ENCODE data around the gene GPC5. TPM values are rescaled to one million over a fixed set of nuclear protein-coding genes. Genes with fewer than 3 reads are reported as not detected.

GPC5 gene
- total RNA-seq, 2 donors from 2014 or later: not detected

GRCh38 chr13:92413452-92413851, 1015.0 kb downstream of the GPC5 start:
- no peaks in the 10 kb centered on the region for H3K27me3 ChIP-seq
- H3K36me3 ChIP-seq (replicated peaks in 1 of 2; ENCODE audit: insufficient read depth in 1 of 2, low read depth in 2 of 2): no peaks in the 10 kb centered on the region
- TF ChIP-seq POLR2A (IDR thresholded peaks at IDR 0.05): no peak
- no peak overlapping the region for H3K4me3 ChIP-seq
- no peak for ATAC-seq
- 40 to 45% methylated on average over 3 of the region's 3 CpGs for WGBS, 2 donors
- H3K9me3 ChIP-seq: no peaks in the 10 kb centered on the region
- H3K27ac ChIP-seq: no peak overlapping the region
- DNase-seq: no peak
- H3K4me1 ChIP-seq: no peaks in the 10 kb centered on the region
- intact Hi-C loops (cut with DNase I): no loop called here

- Histone ChIP-seq H3K36me3 (replicated peaks in 1 of 2; ENCODE audit: insufficient read depth in 1 of 2, low read depth in 2 of 2) (no peaks in the 10 kb centered on the region), H3K4me3 (no peak overlapping the region), H3K27ac (no peak overlapping the region), H3K4me1 (no peaks in the 10 kb centered on the region), H3K9me3 (no peaks in the 10 kb centered on the region), H3K27me3 (no peaks in the 10 kb centered on the region)
- TF ChIP-seq POLR2A (IDR thresholded peaks at IDR 0.05) (no peak), CTCF (IDR thresholded peaks at IDR 0.05) (no peak)
- 67 to 72% methylated on average over 4 of the region's 4 CpGs for WGBS, 2 donors
- ATAC-seq (no peak), DNase-seq (no peak)
- intact Hi-C loops (cut with DNase I): no loop called here
Measured at GRCh38 chr13:92414851-92415250, 1016.4 kb downstream of the GPC5 start.

GRCh38 chr13:92415781-92416180, 1017.4 kb downstream of the GPC5 start:
- H3K27ac ChIP-seq: no peak overlapping the region
- H3K4me3 ChIP-seq: no peak overlapping the region
- no peak for DNase-seq
- no peak for ATAC-seq
- no peaks in the 10 kb centered on the region for H3K36me3 ChIP-seq (replicated peaks in 1 of 2; ENCODE audit: insufficient read depth in 1 of 2, low read depth in 2 of 2)
- no peaks in the 10 kb centered on the region for H3K9me3 ChIP-seq
- no peak for TF ChIP-seq CTCF (IDR thresholded peaks at IDR 0.05)
- no peak for TF ChIP-seq POLR2A (IDR thresholded peaks at IDR 0.05)
- H3K27me3 ChIP-seq: no peaks in the 10 kb centered on the region
- intact Hi-C loops (cut with DNase I): no loop called here
- H3K4me1 ChIP-seq: no peaks in the 10 kb centered on the region

- H3K4me3 ChIP-seq: no peak overlapping the region
- no peak for ATAC-seq
Measured at GRCh38 chr13:92418818-92419412, 1020.5 kb downstream of the GPC5 start.

GRCh38 chr13:92429231-92429630, 1030.8 kb downstream of the GPC5 start:
- DNase-seq (no peak), ATAC-seq (no peak)
- no peak for TF ChIP-seq CTCF (IDR thresholded peaks at IDR 0.05)
- TF ChIP-seq POLR2A (IDR thresholded peaks at IDR 0.05): no peak
- Histone ChIP-seq H3K4me3 (no peak overlapping the region), H3K36me3 (replicated peaks in 1 of 2; ENCODE audit: insufficient read depth in 1 of 2, low read depth in 2 of 2) (no peaks in the 10 kb centered on the region), H3K4me1 (no peaks in the 10 kb centered on the region), H3K9me3 (no peaks in the 10 kb centered on the region), H3K27me3 (no peaks in the 10 kb centered on the region), H3K27ac (no peak overlapping the region)
- intact Hi-C loops (cut with DNase I): no loop called here
- 82 to 83% methylated on average over 2 of the region's 2 CpGs for WGBS, 2 donors

More at GRCh38 chr13:92418818-92419412, 1020.5 kb downstream of the GPC5 start:
- no peaks in the 10 kb centered on the region for H3K36me3 ChIP-seq (replicated peaks in 1 of 2; ENCODE audit: insufficient read depth in 1 of 2, low read depth in 2 of 2)
- no peaks in the 10 kb centered on the region for H3K9me3 ChIP-seq
- no peaks in the 10 kb centered on the region for H3K27me3 ChIP-seq
- intact Hi-C loops (cut with DNase I): no loop called here
- 18 to 20% methylated on average over 5 of the region's 5 CpGs for WGBS, 2 donors
- TF ChIP-seq CTCF (IDR thresholded peaks at IDR 0.05) (no peak), POLR2A (IDR thresholded peaks at IDR 0.05) (no peak)
- DNase-seq: no peak
- no peaks in the 10 kb centered on the region for H3K4me1 ChIP-seq
- no peak overlapping the region for H3K27ac ChIP-seq
